GM12891 (cell line): ENCODE measurements around the gene ATRN.

ENCODE experiments used
- POLR2A ChIP-seq: IDR thresholded peaks from 2 replicates; pipeline ENCODE4 v1.6.1; 2011; ENCODE audit warnings: low read depth, low read length, control low read depth
- POLR2AphosphoS5 ChIP-seq: IDR thresholded peaks from 2 replicates; pipeline ENCODE4 v1.6.1; 2011; ENCODE audit warnings: low read depth, low read length, control low read depth
- SPI1 ChIP-seq: IDR thresholded peaks from 2 replicates; pipeline ENCODE4 v1.6.1; 2011; ENCODE audit warnings: low read depth, low read length, control low read depth
- TAF1 ChIP-seq: IDR thresholded peaks from 2 replicates; pipeline ENCODE4 v1.6.1; 2011; ENCODE audit warnings: low read depth, low read length, control low read depth

- no peak for TF ChIP-seq POLR2A
- TF ChIP-seq POLR2AphosphoS5: no peak
- no peak for TF ChIP-seq SPI1
- no peak for TF ChIP-seq TAF1
These were observed 215.6 kb downstream of the ATRN start for GRCh38 chr20:3686421-3686820.
